ENCODE data around the gene ADK. TPM values are rescaled to one million over a fixed set of nuclear protein-coding genes. Genes with fewer than 3 reads are reported as not detected.

Gene ADK
- total RNA-seq, 1 experiment from 2014 or later = 159 TPM

- Histone ChIP-seq H3K4me1 (replicated peaks; ENCODE audit: insufficient read depth) (no peaks in the 10 kb centered on the region), H3F3A (ENCODE audit: insufficient read depth, low read depth) (peaks cover 52% of the 10 kb centered on the region), H3K36me3 (ENCODE audit: low read depth) (peaks cover 35% of the 10 kb centered on the region), H3K9me3 (ENCODE audit: insufficient read depth, low read depth) (no peaks in the 10 kb centered on the region), H2AFZ (no peak overlapping the region), H4K20me1 (ENCODE audit: insufficient read depth) (no peaks in the 10 kb centered on the region), H3K27me3 (ENCODE audit: insufficient read depth, low read depth) (no peaks in the 10 kb centered on the region), H3K79me2 (ENCODE audit: low read depth) (no peaks in the 10 kb centered on the region), H3K4me2 (no peak overlapping the region), H3K27ac (no peak overlapping the region), H3K9me2 (ENCODE audit: insufficient read depth) (no peaks in the 10 kb centered on the region), H3K4me3 (no peak overlapping the region)
- ChIA-PET POLR2A (ENCODE audit: unreplicated experiment) (no interaction called here), CTCF (interaction anchor here (0.6 kb wide), 1 partner anchor 11 kb away, joined by 3 read pairs; no protein-coding TSS in a partner anchor)
- no peak for DNase-seq
- intact Hi-C loops (cut with micrococcal nuclease; ENCODE audit: unreplicated experiment) = no loop called here
- TF ChIP-seq, protein P1, sequence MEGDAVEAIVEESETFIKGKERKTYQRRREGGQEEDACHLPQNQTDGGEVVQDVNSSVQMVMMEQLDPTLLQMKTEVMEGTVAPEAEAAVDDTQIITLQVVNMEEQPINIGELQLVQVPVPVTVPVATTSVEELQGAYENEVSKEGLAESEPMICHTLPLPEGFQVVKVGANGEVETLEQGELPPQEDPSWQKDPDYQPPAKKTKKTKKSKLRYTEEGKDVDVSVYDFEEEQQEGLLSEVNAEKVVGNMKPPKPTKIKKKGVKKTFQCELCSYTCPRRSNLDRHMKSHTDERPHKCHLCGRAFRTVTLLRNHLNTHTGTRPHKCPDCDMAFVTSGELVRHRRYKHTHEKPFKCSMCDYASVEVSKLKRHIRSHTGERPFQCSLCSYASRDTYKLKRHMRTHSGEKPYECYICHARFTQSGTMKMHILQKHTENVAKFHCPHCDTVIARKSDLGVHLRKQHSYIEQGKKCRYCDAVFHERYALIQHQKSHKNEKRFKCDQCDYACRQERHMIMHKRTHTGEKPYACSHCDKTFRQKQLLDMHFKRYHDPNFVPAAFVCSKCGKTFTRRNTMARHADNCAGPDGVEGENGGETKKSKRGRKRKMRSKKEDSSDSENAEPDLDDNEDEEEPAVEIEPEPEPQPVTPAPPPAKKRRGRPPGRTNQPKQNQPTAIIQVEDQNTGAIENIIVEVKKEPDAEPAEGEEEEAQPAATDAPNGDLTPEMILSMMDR (conservative IDR thresholded peaks at IDR 0.05) = no peak
- no peak for TF ChIP-seq EZH2 (IDR thresholded peaks at IDR 0.05; ENCODE audit: low read depth)
- BruUV-seq (replicated peaks) = no TSS peak
Measured at GRCh38 chr10:74104480-74104879, 46.5 kb upstream of the ADK start.

DNA sequence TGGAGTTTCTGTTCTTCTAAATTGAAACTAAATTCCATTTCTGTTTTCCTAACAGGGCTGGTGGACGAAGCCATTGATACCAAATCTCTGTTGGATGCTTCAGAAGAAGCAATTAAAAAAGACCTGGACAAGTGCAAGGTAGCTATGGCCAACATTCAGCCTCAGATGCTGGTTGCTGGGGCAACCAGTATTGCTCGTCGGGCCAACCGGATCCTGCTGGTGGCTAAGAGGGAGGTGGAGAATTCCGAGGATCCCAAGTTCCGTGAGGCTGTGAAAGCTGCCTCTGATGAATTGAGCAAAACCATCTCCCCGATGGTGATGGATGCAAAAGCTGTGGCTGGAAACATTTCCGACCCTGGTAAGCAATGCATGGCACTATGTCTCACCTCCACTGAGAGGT, 46.0 kb upstream of the ADK start:
- TF ChIP-seq EZH2 (IDR thresholded peaks at IDR 0.05; ENCODE audit: low read depth) = no peak
- TF ChIP-seq, protein P1 (conservative IDR thresholded peaks at IDR 0.05) = no peak
- no peaks in the 10 kb centered on the region for H3K79me2 ChIP-seq (ENCODE audit: low read depth)
- H3K4me1 ChIP-seq (replicated peaks; ENCODE audit: insufficient read depth) = no peaks in the 10 kb centered on the region
- ChIA-PET POLR2A (ENCODE audit: unreplicated experiment) (no interaction called here), CTCF (interaction anchor here (0.6 kb wide), 1 partner anchor 11 kb away, joined by 3 read pairs; no protein-coding TSS in a partner anchor)
- no peaks in the 10 kb centered on the region for H3K9me3 ChIP-seq (ENCODE audit: insufficient read depth, low read depth)
- no peak overlapping the region for H3K4me2 ChIP-seq
- no peak overlapping the region for H3K4me3 ChIP-seq
- H3K27me3 ChIP-seq (ENCODE audit: insufficient read depth, low read depth) = no peaks in the 10 kb centered on the region
- H3K9me2 ChIP-seq (ENCODE audit: insufficient read depth) = no peaks in the 10 kb centered on the region
- DNase-seq = no peak
- H2AFZ ChIP-seq = no peak overlapping the region
- no peak overlapping the region for H3K27ac ChIP-seq
- no TSS peak for BruUV-seq (replicated peaks)
- no peaks in the 10 kb centered on the region for H4K20me1 ChIP-seq (ENCODE audit: insufficient read depth)
- peaks cover 57% of the 10 kb centered on the region for H3F3A ChIP-seq (ENCODE audit: insufficient read depth, low read depth)
- H3K36me3 ChIP-seq (ENCODE audit: low read depth) = peaks cover 40% of the 10 kb centered on the region
- intact Hi-C loops (cut with micrococcal nuclease; ENCODE audit: unreplicated experiment) = no loop called here

DNA sequence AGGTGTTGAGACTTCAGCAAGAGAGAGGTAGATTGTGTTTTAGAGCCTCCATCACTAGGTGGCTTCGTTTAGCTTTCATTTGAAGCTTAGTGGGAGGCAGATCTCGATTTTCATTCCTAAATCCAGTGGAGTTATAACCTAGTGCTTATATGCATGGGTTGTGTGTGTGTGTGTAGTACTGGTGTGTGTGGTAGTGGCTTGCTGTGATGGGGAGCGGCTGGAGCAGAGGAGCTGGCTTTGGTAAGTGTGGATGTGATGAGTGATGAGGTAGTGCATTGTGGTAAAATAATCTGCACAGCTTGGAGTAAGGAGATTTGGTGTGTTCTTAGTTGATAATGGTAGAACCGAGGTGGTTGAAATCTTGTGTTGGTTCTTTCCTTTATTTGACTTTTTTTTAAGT, 43.6 kb upstream of the ADK start:
- Histone ChIP-seq H3K36me3 (ENCODE audit: low read depth) (peaks cover 53% of the 10 kb centered on the region), H3K9me3 (ENCODE audit: insufficient read depth, low read depth) (no peaks in the 10 kb centered on the region), H4K20me1 (ENCODE audit: insufficient read depth) (no peaks in the 10 kb centered on the region), H3K27me3 (ENCODE audit: insufficient read depth, low read depth) (no peaks in the 10 kb centered on the region), H3K4me2 (no peak overlapping the region), H3K79me2 (ENCODE audit: low read depth) (no peaks in the 10 kb centered on the region), H3K4me3 (no peak overlapping the region), H3K4me1 (replicated peaks; ENCODE audit: insufficient read depth) (no peaks in the 10 kb centered on the region), H3F3A (ENCODE audit: insufficient read depth, low read depth) (peaks cover 52% of the 10 kb centered on the region), H2AFZ (no peak overlapping the region), H3K9me2 (ENCODE audit: insufficient read depth) (no peaks in the 10 kb centered on the region), H3K27ac (no peak overlapping the region)
- no peak for TF ChIP-seq EZH2 (IDR thresholded peaks at IDR 0.05; ENCODE audit: low read depth)
- TF ChIP-seq, protein P1 (conservative IDR thresholded peaks at IDR 0.05) = no peak
- no peak for DNase-seq
- intact Hi-C loops (cut with micrococcal nuclease; ENCODE audit: unreplicated experiment) = no loop called here
- ChIA-PET POLR2A (ENCODE audit: unreplicated experiment) (interaction anchor here (0.5 kb wide), 1 partner anchor 28 kb away, joined by 7 read pairs; no protein-coding TSS in a partner anchor), CTCF (no interaction called here)
- no TSS peak for BruUV-seq (replicated peaks)
